Stimulated activated naive CD4-positive, alpha-beta T cell (primary cell): ENCODE data around the gene RASA1.

Source experiments
- DNase-seq, 6 experiments: peaks; one replicate each; lab custom pipeline; 2025; lab: John Stamatoyannopoulos, UW

Gene RASA1

DNA sequence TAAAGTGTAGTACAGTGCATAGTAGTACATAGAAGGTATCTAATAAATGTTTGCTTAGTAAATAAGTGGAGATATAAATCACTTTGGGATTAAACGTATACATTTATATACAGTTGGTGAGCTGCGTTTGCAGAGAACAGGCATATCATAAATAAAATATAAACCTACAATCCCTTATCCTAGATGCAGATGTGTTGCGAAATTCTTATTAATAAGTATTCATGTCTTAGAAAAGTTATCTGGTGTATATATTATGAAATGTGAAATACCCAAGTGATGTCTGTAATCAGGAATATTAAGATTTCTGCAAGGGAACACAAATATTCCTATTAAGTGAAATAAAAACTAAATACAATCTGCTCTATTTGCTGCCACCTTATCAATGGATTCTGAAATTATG lies 136.2 kb downstream of the RASA1 start:
- DNase-seq = no peak

DNA sequence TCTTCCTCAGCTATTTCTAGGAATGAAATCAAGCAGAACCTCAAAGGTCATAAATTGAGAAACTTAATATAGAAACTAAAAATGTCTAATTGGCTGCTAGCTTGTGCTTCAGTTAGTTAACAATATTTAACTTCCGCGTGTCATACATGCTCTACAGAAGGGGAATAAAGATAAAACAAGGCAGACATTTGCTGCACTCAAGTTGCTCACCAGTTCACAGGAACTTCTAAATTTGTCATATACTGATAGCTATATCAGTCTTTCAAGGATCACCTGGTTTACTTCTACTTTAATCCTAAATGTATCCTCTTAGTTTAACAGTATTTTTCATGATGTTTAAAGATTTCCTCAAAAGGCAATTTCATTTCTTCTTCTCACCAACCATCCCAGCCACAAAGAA lies 136.7 kb downstream of the RASA1 start:
- DNase-seq = no peak

DNA sequence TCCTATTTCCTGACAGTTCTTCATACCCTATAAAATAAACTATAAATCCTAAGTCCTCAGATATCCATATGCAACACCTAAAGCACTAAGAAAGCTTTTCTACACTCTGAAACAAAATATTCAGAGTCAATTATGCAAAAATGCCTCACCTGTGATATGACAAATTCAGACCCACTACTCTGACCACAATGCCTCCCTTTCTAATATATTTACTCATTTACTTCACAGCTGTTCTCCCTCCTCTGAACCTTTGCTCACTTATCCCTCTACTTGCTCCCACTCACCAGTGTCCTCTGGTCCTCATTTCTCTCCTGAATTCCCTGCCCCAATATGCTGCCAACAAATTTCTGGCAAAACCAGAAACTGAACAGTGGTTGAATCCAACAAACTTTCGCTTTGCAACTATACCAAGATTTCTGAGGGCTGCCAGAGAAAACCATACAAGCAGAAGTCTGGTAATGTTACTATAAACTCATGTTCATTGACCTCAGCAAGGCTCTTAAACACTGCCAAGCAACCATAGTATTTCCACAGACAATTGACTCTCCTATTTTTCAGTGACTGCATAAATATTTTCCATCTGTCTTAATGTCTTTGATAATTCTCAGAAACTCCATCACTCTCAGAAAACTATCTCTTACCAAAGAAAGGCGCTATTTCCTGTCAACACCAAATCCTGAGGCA lies 137.9 kb downstream of the RASA1 start:
- DNase-seq = no peak

DNA sequence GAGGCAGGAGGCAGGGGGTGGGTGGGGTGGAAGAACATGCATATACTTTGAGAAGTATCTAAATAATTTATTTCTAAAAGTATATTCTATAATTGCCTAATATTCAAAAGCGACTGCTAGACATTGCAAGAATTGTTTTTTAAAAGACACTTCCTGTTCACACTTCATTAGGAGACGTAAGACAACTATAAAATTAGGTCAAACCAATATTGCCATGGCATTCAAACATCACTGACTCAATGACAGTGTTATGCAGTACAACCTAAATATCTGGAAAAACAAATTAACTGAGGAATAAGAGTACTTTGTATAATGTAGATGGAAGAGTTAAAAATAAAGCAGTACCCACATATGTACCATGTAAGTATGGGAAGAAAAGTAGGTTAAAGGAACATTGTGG lies 140.5 kb downstream of the RASA1 start:
- DNase-seq = no peak

DNA sequence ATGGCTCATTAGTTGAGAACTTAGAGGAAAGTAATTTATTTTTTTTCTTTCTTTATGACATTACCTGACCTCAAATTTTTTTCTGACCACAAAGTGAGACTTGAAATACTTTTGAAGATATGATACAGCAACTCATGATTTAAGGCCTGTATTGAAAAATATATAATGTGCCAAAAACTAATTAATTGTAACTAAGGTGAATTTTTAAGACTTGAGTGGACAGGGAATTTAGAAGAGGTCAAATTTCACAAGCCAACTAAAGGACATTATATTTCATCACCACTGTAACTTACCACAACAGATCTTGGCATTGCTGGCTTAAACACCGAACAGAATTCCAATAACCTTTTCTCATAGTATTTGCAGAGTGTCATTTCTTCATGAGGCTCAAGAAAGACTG lies 143.2 kb downstream of the RASA1 start:
- no peak for DNase-seq

DNA sequence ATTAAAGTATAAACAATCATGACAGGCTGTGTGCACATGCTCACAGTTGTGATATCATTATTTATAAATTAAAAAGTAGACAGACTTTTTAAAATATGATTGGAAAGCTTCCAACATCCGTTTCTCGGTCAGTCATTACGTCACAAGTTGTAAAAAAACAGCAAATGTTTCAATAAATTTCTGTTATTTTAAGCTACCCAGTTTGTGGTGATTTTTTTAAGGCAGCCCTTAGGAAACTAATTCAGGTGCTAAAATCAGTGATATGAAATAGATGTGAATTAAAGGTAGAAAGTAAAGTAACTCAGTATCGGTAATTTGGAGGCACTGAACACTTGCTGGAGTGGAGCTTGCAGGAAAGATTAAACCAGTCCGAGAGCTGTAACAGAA lies 143.9 kb downstream of the RASA1 start:
- DNase-seq = no peak

DNA sequence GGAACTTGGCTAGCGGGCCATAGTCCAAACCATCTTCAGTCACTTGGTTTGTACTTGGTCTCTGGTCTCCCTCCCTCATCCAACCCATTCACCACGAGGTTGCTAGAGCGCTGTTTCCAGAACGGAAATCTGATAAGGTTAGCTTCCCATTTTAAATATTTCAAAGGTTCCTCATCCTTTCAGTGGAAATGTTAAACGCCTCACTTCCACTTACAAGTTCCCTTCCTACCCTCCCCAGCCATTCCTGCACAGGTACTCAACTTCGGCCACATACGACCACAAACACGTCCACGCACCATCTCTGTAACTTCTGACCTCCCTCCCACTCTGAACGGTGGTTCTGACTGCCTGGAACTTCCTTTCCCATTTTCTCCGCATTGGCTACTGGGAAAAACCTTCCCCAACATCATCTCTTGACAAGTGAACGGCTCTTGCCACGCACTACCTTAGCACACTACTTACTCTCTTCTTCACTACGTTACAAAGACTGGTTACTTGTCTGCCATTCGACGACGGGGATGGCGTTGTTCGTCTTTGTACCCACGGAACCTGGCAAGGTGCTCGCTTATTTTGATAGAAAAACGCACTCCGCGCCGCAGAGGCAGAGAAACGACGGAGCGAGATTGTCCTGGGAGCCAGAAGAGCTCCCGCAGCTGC lies 144.4 kb downstream of the RASA1 start:
- peak in 5 of 6 experiments; percentile 27 to 78 (median 54) for DNase-seq

DNA sequence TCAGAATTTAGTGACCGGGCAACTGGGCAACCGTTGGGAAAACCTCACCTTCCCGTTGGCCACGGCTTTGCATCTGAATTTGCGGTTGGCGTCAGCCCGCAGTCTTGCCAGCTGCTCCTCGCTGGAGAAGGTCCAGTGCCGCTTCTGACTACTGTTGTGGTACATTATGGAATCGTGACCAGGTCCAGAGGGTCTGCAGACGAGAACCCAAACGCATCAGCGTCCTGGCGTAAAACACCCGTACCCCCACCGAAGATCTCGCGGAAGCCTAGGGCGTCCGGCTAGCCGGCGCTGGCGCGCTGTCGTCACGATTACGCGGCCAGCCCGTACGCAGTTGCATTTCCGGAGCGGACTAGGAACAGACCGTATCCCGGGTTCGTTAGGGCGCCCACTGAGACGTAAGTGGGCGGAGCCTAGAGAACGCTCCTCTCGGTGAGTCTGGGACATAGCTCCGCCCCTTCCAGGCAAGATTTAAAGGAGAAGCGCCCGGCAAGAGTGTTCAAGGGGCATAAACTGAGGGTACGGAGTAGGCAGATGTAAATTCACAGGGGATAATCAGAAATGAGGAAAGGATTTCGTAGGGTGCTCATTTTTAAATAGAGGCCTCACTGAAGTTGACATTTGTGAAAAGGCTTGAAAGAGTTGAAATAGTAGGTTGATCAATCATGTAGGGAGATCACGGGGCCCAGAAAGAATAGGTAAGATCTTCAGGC lies 145.1 kb downstream of the RASA1 start, which contains the start of gene CCNH:
CCNH (minus strand) TSS at position 301 of the 713 bp plus-strand sequence; CDS start at position 165, 136 bp downstream.
- DNase-seq = peak; percentile 88 to 97 (median 95)

DNA sequence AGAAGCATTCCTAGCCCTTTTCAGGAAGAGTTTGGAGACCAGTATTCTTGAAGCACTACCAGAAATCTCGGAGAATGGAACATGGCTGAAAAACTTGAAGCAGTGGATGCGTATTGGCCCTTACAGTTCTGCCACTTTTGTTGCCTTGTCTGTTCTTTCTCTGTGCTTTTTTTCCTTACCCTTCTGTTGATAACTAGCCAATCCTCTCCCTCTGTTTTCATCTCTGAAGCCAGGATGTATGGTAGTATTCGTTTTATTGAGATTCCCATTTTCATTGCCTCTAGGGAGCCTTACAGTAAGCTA lies 145.6 kb downstream of the RASA1 start:
- DNase-seq = no peak

DNA sequence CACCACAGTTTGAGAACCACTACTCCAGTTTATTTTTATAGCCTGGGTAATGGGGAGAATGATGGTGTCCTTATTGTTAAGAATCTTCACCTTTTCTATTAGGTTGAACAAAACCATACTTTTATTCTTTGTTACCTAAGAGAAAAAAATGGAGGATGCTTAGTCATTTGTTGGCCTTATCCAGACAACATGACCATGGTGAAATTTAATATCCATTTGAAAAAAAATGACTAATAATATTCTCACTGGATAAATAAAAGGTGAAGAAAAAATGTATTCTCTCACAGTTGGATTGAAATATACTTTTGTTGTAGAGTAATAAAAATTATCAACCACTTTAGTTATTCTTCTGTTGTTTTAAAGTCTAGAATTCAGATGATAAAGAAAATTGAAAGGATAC lies 150.8 kb downstream of the RASA1 start:
- DNase-seq = no peak

DNA sequence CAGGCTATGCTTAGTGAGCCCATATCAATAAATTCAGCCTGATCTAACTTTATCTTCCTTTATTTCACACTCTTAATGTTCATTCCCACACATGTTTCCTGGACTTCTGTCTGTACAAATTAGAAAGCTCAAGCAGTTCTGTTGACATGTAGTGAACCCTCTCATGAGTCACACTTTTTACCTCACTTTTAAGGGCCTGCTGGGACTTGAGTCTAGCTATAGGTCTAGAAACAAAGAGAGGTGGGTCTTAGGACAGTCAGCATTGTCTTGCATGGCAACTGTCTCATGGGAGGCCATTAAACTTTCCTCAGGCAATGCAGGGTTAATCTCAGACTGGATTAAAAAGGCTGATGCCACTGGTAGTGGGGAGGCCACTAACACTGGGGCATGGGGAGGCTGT lies 153.6 kb downstream of the RASA1 start:
- DNase-seq = no peak

DNA sequence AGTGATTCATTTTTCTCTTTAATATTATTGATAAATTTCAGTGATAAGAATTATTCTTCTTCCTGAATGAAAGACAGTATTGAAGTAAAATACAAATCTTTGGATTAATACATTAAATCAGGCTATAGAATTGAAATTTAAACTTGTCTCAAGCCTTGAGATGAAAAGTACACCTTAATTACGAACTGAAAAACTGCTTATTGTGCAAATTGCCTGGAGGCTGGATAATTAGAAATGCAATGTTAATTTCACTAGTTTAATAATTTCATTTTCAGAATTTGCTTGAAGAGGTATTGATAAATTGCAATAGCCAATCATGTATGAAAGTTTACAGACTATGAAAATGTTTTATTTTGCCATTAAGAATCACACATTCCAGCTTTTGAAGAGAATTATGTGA lies 156.1 kb downstream of the RASA1 start:
- no peak for DNase-seq

DNA sequence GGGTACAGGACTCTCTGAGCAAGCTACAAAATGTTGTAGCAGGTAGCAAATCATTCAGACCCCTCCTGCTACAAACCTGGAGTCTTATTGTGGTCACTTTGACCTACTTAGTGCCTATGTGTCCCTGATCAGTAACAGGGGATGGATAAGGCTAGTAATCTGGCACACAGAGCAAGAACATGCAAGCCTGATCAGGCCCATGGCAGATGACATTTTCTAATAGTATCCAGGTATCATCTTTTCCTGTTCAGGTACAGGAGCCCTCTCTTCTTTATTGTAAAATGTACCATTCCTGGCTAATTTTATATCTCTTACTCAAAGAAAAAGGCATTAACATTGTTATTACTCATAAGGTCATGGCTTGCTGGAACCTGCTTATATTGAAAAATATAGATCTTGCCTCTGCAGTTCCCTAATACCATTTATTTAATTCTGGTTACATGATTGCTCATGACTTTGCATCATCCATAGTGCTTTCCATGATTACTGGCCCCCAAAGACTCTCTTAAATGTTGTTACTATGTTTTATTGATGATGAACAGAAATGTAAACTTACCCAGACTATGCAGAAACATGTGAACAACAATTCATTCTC lies 163.3 kb downstream of the RASA1 start:
- no peak for DNase-seq

DNA sequence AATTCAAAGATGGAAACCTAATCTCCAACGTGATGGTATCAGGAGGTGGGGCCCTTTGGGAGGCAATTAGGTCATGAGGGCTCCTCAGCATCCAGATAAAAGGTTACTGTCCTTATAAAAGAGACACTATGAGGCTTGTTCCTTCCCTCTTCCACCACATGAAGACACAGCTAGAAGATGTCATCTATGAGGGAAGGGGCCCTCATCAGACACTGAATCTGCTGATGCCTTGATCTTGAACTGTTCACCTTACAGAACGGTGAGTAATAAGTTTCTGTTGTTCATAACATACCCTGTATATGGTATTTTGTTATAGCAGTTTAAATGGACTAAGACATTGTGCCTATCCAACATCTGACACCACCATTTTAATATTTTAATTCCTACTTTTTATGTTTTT lies 164.8 kb downstream of the RASA1 start:
- no peak for DNase-seq

DNA sequence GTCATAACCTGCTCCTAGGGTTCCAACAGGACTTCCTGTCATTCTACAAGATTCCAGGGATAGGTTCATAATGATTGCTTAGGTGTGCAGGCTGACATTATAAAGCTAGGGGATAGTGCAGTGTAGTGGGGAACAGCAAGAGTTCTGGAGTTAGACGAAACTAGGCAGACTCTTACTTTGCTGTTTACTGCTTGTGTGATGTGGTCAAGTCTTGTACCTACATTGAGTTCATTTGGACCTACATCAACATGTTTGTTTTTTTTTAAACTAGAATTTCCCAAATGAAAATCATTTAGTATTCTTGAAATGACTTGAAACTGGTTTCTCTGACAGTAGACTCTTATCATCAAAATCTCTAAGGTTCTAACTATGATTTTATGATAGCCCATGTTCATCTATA lies 166.3 kb downstream of the RASA1 start:
- no peak for DNase-seq

DNA sequence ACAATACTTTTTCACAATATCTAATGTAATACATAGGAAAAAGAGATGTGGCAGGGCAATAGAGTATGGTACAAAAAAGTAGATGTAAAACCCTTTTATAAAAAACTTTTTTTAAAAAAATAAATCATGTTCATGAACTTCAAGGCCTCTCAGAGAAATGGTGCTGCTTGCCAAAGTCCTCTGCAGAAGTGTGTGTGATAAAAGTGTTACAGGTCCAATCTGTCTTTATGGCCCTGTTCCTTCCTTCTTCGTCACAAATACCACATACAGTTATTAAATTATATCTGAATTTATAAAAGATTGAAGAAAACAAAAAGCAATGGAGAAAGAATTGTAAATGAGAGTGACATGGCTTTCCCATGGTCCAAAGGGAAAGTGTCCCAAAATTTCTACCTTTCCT lies 166.8 kb downstream of the RASA1 start:
- no peak for DNase-seq

DNA sequence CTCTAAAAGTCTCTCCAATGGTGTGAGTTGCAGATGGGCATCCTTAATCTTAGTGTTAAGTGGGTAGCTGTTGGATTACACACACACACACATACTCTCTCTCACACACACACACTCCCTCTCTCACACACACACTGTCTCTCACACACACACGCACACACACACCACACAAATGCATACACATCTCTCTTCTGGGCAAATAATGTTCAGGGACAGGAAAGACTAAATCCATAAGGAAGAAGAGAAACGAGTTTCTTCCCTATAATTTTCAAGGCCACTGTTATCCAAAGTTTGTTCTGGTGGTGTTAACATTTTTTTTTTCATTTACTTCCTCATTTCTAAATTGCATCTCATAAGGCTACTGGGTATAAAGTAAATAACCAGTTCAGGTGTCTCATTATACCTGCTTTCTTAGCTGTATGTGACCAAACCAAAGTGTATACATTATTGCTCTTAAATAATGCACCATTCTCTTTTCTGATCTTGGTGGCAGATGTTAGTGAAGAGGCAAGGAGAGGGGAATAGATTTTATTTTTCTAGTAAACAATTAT lies 167.5 kb downstream of the RASA1 start:
- no peak for DNase-seq

DNA sequence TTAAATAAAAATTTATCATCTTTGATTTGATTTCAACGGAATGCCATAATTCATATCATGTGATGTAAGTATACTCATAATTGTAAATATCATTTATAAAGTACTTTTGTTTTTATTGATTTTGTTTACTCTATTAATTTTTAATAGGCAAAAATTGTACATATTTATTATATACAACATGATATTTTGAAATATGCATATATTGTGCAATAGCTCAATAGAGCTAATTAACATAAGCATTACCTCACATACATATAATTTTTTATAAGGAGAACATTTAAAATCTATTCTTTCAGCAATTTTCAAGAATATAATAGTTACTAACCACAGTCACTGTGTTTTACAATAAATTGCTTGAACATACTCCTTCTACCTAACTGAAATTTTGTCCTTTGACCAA lies 170.0 kb downstream of the RASA1 start:
- no peak for DNase-seq

DNA sequence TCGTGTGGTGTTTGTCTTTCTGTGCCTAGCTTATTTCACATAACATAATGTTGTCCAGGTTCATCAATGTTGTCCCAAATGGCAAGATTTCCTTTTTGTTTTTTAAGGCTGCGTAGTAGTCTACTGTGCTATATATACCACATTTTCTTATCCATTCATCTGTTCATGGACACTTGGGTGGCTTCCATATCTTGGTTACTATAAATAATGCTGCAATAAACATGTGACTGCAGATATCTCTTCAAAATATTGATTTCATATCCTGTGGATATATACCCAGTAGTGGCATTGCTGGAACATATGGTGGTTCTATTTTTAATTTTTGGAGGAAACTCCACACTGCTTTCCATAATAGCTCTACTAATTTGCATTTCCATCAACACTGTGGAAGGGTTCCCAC lies 170.5 kb downstream of the RASA1 start:
- DNase-seq = no peak
